HepG2 (cell line): Measurements from ENCODE around the gene TSPAN31. TPM values are rescaled to one million over a fixed set of nuclear protein-coding genes. Genes with fewer than 3 reads are reported as not detected.
A peak's percentile ranks its signal among the peaks of the same experiment; 100 is the strongest.

ENCODE experiments used
- ATAC-seq: fragments of 200-7000 bp; cut with Tn5 transposase; 3 replicates; pipeline ENCODE4 v1.9.1; 2020; ENCODE audit warnings: mild to moderate bottlenecking, moderate library complexity
- BruUV-seq: library from RNA; stranded (reverse); fragments of 400-500 nt; replicated peaks from 2 replicates; lab custom pipeline; 2021; lab: Mats Ljungman, UMichigan
- CTCF ChIA-PET: fragments of 300-600 bp; formaldehyde crosslinking; extraction: SDS; loops from one replicate; lab custom pipeline; 2021; ENCODE audit warnings: low total read pairs, inconsistent platforms, low intra/inter-chr PET ratio; lab: Yijun Ruan, JAX
- POLR2A ChIA-PET: fragments of 350-600 bp; sonication (Branson Sonifier 250); formaldehyde crosslinking; loops from one replicate; lab custom pipeline; 2020; ENCODE audit warnings: antibody characterized with exemption, inconsistent platforms; lab: Yijun Ruan, JAX
- DNase-seq: peaks from one replicate; pipeline ENCODE4 v3.0.0-alpha.2; 2015; ENCODE audit warnings: low spot score
- FAIRE-seq: peaks from 3 replicates; lab custom pipeline; 2011; peaks lifted over from hg19 to GRCh38; lab: Jason Lieb, UNC
- H2AFZ ChIP-seq: one replicate; pipeline ENCODE4 v1.6.1; 2011; ENCODE audit warnings: low read length, inconsistent platforms
- H3K27ac ChIP-seq: fragments of 300-600 bp; 3 replicates; pipeline ENCODE4 v1.8.0; 2011; ENCODE audit warnings: mixed run types, mild to moderate bottlenecking, mixed read lengths, low read length, inconsistent platforms; ENCODE audit not compliant: insufficient read depth; ENCODE audit errors: extremely low read length
- H3K27me3 ChIP-seq, 2 experiments: fragments of 200-600 bp in 1 of 2; 2 replicates in 1 of 2; 3 replicates in 1 of 2; pipeline versions ENCODE4 v1.6.0 to v1.8.0; 2011; ENCODE audit warnings: low read length in 2 of 2, mild to moderate bottlenecking in 2 of 2, moderate library complexity in 2 of 2, inconsistent platforms in 1 of 2; ENCODE audit not compliant: insufficient read depth in 2 of 2, control insufficient read depth in 1 of 2
- H3K36me3 ChIP-seq, 2 experiments: fragments of 200-600 bp in 1 of 2; replicated peaks in 1 of 2; 2 replicates in 1 of 2; 3 replicates in 1 of 2; pipeline versions ENCODE4 v1.5.1 to v1.8.0; 2011; ENCODE audit warnings: low read length in 2 of 2, inconsistent platforms in 1 of 2; ENCODE audit not compliant: insufficient read depth in 2 of 2, control insufficient read depth in 1 of 2
- H3K4me1 ChIP-seq: 2 replicates; pipeline ENCODE4 v1.5.1; 2012; ENCODE audit warnings: low read length, inconsistent platforms; ENCODE audit not compliant: insufficient read depth
- H3K4me2 ChIP-seq: 2 replicates; pipeline ENCODE4 v1.6.0; 2011; ENCODE audit warnings: low read depth, low read length, inconsistent platforms
- H3K4me3 ChIP-seq, 3 experiments: fragments of 200-600 bp in 1 of 3; sonication (generic), shearing (Covaris generic) in 1 of 3; replicated peaks in 1 of 3; 2 replicates each; pipeline ENCODE4 v1.5.1; 2011 to 2016; ENCODE audit warnings: low read length in 3 of 3, inconsistent platforms in 2 of 3, low read depth in 2 of 3, mild to moderate bottlenecking in 2 of 3, control low read depth in 1 of 3, mixed read lengths in 1 of 3; ENCODE audit not compliant: insufficient read depth in 1 of 3
- H3K79me2 ChIP-seq: one replicate; pipeline ENCODE4 v1.6.1; 2011; ENCODE audit warnings: low read length, inconsistent platforms; ENCODE audit not compliant: insufficient read depth
- H3K9ac ChIP-seq: 2 replicates; pipeline ENCODE4 v1.6.0; 2011; ENCODE audit warnings: mild to moderate bottlenecking, low read depth, low read length, inconsistent platforms; ENCODE audit not compliant: insufficient read depth
- H3K9me3 ChIP-seq: 2 replicates; pipeline ENCODE4 v1.5.1; 2012; ENCODE audit warnings: mild to moderate bottlenecking, low read length
- H4K20me1 ChIP-seq: 2 replicates; pipeline ENCODE4 v1.6.0; 2011; ENCODE audit warnings: inconsistent platforms, mild to moderate bottlenecking, low read length, moderate library complexity; ENCODE audit not compliant: insufficient read depth
- FOXP1 ChIP-seq, 2 experiments: fragments of 450-650 bp in 1 of 2; IDR thresholded peaks; 2 replicates each; pipeline ENCODE4 v1.6.1; 2017 to 2018; ENCODE audit warnings: antibody characterized with exemption in 1 of 2
- MAX ChIP-seq: IDR thresholded peaks from 2 replicates; pipeline ENCODE4 v1.6.1; 2012; ENCODE audit warnings: inconsistent platforms
- NCOR1 ChIP-seq: fragments of 200-600 bp; sonication (generic); IDR thresholded peaks from 2 replicates; pipeline ENCODE4 v1.7.0; 2017; ENCODE audit warnings: antibody characterized with exemption, low read length, borderline replicate concordance
- NONO ChIP-seq, 2 experiments: fragments of 450-650 bp in 1 of 2; sonication (generic) in 1 of 2; formaldehyde crosslinking in 1 of 2; IDR thresholded peaks in 1 of 2; conservative IDR thresholded peaks in 1 of 2; 2 replicates each; pipeline versions ENCODE4 v1.6.1 to v1.8.0; 2017 to 2022; ENCODE audit warnings: mild to moderate bottlenecking in 1 of 2, missing genetic modification reagents in 1 of 2, moderate library complexity in 1 of 2
- NR2F6 ChIP-seq, 2 experiments: IDR thresholded peaks; 2 replicates each; pipeline ENCODE4 v1.6.1; 2016; ENCODE audit warnings: antibody characterized with exemption in 1 of 2, mild to moderate bottlenecking in 1 of 2
- RARA ChIP-seq: IDR thresholded peaks from 2 replicates; pipeline ENCODE4 v1.6.1; 2016; ENCODE audit warnings: missing genetic modification reagents, missing compliant biosample characterization
- RXRA ChIP-seq: sonication (generic); formaldehyde crosslinking; IDR thresholded peaks from 2 replicates; pipeline ENCODE4 v1.5.1; 2020; ENCODE audit warnings: missing genetic modification reagents
- RXRB ChIP-seq: IDR thresholded peaks from 2 replicates; pipeline ENCODE4 v1.6.1; 2016; ENCODE audit warnings: borderline replicate concordance, missing genetic modification reagents, missing compliant biosample characterization
- SATB2 ChIP-seq: sonication (generic); formaldehyde crosslinking; IDR thresholded peaks from 2 replicates; pipeline ENCODE4 v1.5.0; 2020; ENCODE audit warnings: missing genetic modification reagents
- ZNF503 ChIP-seq: sonication (generic); formaldehyde crosslinking; IDR thresholded peaks from 2 replicates; pipeline ENCODE4 v1.4.0; 2020; ENCODE audit warnings: missing genetic modification reagents
- ZNF766 ChIP-seq: sonication (generic); formaldehyde crosslinking; IDR thresholded peaks from 2 replicates; pipeline ENCODE4 v1.5.0; 2020; ENCODE audit warnings: missing genetic modification reagents, borderline replicate concordance
- WGBS: methylation state at CpG from one replicate; pipeline ENCODE4 v1.1.6; 2017; ENCODE audit warnings: low lambda C conversion rate; 5-methylcytosine and 5-hydroxymethylcytosine counted together
- in situ Hi-C: cut with HindIII; loops from 2 replicates; pipeline ENCODE4 v1.10.0; 2017; ENCODE audit warnings: low pct_unique_long_range_greater_than_20kb; ENCODE audit not compliant: extremely low pct_ligation_motif_present
- intact Hi-C: fragments of 100-400 bp; cut with micrococcal nuclease; formaldehyde crosslinking; loops from one replicate; pipeline ENCODE4 v1.10.0; 2022; ENCODE audit not compliant: unreplicated experiment
- polyA plus RNA-seq, 8 experiments: library from polyadenylated mRNA; depleted of rRNA in 3 of 8; stranded (reverse) in 7 of 8; unstranded in 1 of 8; fragments of >200 nt; fragmentation: Illumina TruSeq in 4 of 8; extraction: Trizol in 4 of 8; gene quantifications; 2 replicates each; pipeline versions ENCODE4 v1.2.1 to v1.2.3, GENCODE V29; 2011 to 2016; ENCODE audit warnings: low read depth in 4 of 8, missing spikeins in 1 of 8, mixed read lengths in 1 of 8; ENCODE audit not compliant: insufficient read depth in 1 of 8
- total RNA-seq, 5 experiments: library from RNA; depleted of rRNA; stranded (reverse); fragments of >200 nt; fragmentation: Illumina TruSeq; extraction: Trizol; gene quantifications; 2 replicates each; pipeline ENCODE4 v1.2.3, GENCODE V29; 2016; ENCODE audit warnings: low read depth in 1 of 5
- TF ChIP-seq, protein P1 (sequence below): sonication (generic); formaldehyde crosslinking; IDR thresholded peaks from 2 replicates; pipeline ENCODE4 v1.8.0; 2022; ENCODE audit warnings: mild to moderate bottlenecking, missing genetic modification reagents, moderate library complexity

The TSPAN31 gene
- total and polyA plus RNA-seq, 2 of the 13 experiments (the other 11 are each of a cell fraction or from before 2014, with no cell fraction given) = 10.4 to 24.6 TPM

DNA sequence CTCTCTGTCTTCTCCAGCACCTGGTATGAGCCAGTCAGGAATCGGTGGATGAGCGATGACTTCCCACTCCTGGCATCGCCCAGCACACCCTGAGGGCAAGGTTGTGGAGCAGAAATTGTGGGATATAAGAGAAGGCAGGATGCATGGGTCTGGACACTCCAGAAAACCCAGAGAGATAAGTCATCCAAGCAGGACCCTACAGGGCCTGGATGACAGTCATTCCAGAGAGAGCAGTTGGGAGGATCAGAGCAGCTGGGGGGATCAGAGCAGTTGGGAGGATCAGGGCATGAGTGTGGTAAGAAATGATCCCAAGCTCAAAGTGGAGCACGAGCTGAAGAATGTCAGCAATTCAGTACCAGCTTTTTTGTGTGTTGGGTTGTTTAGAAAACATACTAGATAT is 10.2 kb upstream of the TSPAN31 start:
- no peak for TF ChIP-seq SATB2
- TF ChIP-seq, protein P1, sequence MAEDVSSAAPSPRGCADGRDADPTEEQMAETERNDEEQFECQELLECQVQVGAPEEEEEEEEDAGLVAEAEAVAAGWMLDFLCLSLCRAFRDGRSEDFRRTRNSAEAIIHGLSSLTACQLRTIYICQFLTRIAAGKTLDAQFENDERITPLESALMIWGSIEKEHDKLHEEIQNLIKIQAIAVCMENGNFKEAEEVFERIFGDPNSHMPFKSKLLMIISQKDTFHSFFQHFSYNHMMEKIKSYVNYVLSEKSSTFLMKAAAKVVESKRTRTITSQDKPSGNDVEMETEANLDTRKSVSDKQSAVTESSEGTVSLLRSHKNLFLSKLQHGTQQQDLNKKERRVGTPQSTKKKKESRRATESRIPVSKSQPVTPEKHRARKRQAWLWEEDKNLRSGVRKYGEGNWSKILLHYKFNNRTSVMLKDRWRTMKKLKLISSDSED (CRISPR knock-in tag) = no peak
- TF ChIP-seq, all 625 proteins: peak for 0
- H2AFZ ChIP-seq = no peak overlapping the region
- H3K79me2 ChIP-seq = no peaks in the 10 kb centered on the region
- H4K20me1 ChIP-seq = no peaks in the 10 kb centered on the region
- 0 out of 2 replicates have a peak overlapping the region, but pooled peaks have one; percentile 26 for H3K4me2 ChIP-seq
- DNase-seq = no peak
- no peaks in the 10 kb centered on the region for H3K9me3 ChIP-seq
- FAIRE-seq = no peak
- in situ Hi-C loops = no loop called here
- no peak overlapping the region for H3K27ac ChIP-seq
- no peak overlapping the region for H3K9ac ChIP-seq
- CTCF ChIA-PET = interaction anchor here (1.8 kb wide), 1 partner anchor 9 kb away, joined by 6 read pairs; no protein-coding TSS in a partner anchor
- peaks cover 42% of the 10 kb centered on the region for H3K4me1 ChIP-seq
- no peaks in the 10 kb centered on the region for H3K36me3 ChIP-seq
- POLR2A ChIA-PET = interaction anchor here (0.6 to 3.3 kb wide), 7 partner anchors 9 to 214 kb away, joined by 3 to 29 read pairs (median 3); partner anchors contain the start of genes CDK4, DCTN2, DDIT3 and TSPAN31
- BruUV-seq = no TSS peak
- no peak overlapping the region for H3K4me3 ChIP-seq
- WGBS = 57% methylated on average over 4 of the region's 4 CpGs
- ATAC-seq = no peak
- peaks cover 14 to 64% of the 10 kb centered on the region in 2 experiments for H3K27me3 ChIP-seq
- intact Hi-C loops = no loop called here

- Histone ChIP-seq H4K20me1 (no peaks in the 10 kb centered on the region), H3K36me3 (no peaks in the 10 kb centered on the region), H3K9ac (no peak overlapping the region), H3K9me3 (no peaks in the 10 kb centered on the region), H3K4me1 (peaks cover 42% of the 10 kb centered on the region), H3K4me2 (peak overlapping the region; percentile 94), H2AFZ (no peak overlapping the region), H3K79me2 (no peaks in the 10 kb centered on the region), H3K4me3 (peak overlapping the region in 1 of 3 experiments; percentile 73; a peak in 2 of 6 replicates), H3K27ac (no peak overlapping the region), H3K27me3 (peaks cover 14 to 64% of the 10 kb centered on the region in 2 experiments)
- 7% methylated on average over 8 of the region's 8 CpGs for WGBS
- ChIA-PET POLR2A (interaction anchor here (0.9 to 3.3 kb wide), 6 partner anchors 9 to 215 kb away, joined by 3 to 29 read pairs (median 4); partner anchors contain the start of genes CDK4, DCTN2, DDIT3 and TSPAN31), CTCF (interaction anchor here (1.8 kb wide), 1 partner anchor 9 kb away, joined by 6 read pairs; no protein-coding TSS in a partner anchor)
- intact Hi-C loops (loop anchor here (5.0 kb wide), 2 partner anchors 43 to 153 kb away; partner anchors contain the start of gene OS9), in situ Hi-C loops (no loop called here)
- ATAC-seq (peak; percentile 55), FAIRE-seq (no peak), DNase-seq (peak; percentile 23)
- no TSS peak for BruUV-seq
- TF ChIP-seq RXRA (CRISPR knock-in tag) (peak; percentile 24; the same call in 1 of the 2 replicates), RARA (peak; percentile 45; the same call in 1 of the 2 replicates), RXRB (CRISPR knock-in tag) (peak; percentile 68), NCOR1 (peak; percentile 18; the same call in 1 of the 2 replicates), MAX (no peak), NR2F6 (IDR thresholded peaks at IDR 0.05) (0 out of 2 replicates have a peak, but pooled peaks have one; percentile 14), NR2F6 (CRISPR knock-in tag; IDR thresholded peaks at IDR 0.05) (no peak), FOXP1 (IDR thresholded peaks at IDR 0.05) (no peak), FOXP1 (CRISPR knock-in tag; IDR thresholded peaks at IDR 0.05) (no peak), NONO (IDR thresholded peaks at IDR 0.05) (no peak), NONO (CRISPR knock-in tag; conservative IDR thresholded peaks at IDR 0.05) (0 out of 2 replicates have a peak, but pooled peaks have one; percentile 27), ZNF766 (no peak), ZNF503 (CRISPR knock-in tag) (no peak)
Observed at GRCh38 chr12:57735198-57735855, 9.5 kb upstream of the TSPAN31 start.
